Central memory CD8-positive, alpha-beta T cell (primary cell): Measurements from ENCODE around the gene FGFBP2.

Experiments used
- ATAC-seq: fragments of 150-1000 bp; cut with Tn5 transposase; replicated peaks from 2 replicates; pipeline ENCODE4 v1.10.0; 2022; ENCODE audit warnings: mild to moderate bottlenecking, moderate FRiP score, moderate number of reproducible peaks; ENCODE audit not compliant: poor library complexity, severe bottlenecking; ENCODE audit errors: extremely low read depth
- DNase-seq, 2 donors: peaks; one replicate each; pipeline ENCODE4 v3.0.0; 2021; ENCODE audit warnings: low spot score in 2 of 2
- H3K27ac Mint-ChIP-seq: one replicate; pipeline ENCODE4 v1.8.0; 2022; ENCODE audit warnings: low read depth, mild to moderate bottlenecking, moderate library complexity, mixed read lengths
- H3K27me3 Mint-ChIP-seq: one replicate; pipeline ENCODE4 v1.8.0; 2022; ENCODE audit warnings: mixed read lengths
- H3K36me3 Mint-ChIP-seq: one replicate; pipeline ENCODE4 v1.8.0; 2022; ENCODE audit warnings: mild to moderate bottlenecking, moderate library complexity, mixed read lengths; ENCODE audit not compliant: insufficient read depth
- H3K4me1 Mint-ChIP-seq: one replicate; pipeline ENCODE4 v1.8.0; 2022; ENCODE audit warnings: mixed read lengths
- H3K4me3 Mint-ChIP-seq: one replicate; pipeline ENCODE4 v1.8.0; 2022; ENCODE audit warnings: mild to moderate bottlenecking, moderate library complexity, mixed read lengths
- H3K9me3 Mint-ChIP-seq: one replicate; pipeline ENCODE4 v1.8.0; 2022; ENCODE audit warnings: mixed read lengths

Gene FGFBP2

DNA sequence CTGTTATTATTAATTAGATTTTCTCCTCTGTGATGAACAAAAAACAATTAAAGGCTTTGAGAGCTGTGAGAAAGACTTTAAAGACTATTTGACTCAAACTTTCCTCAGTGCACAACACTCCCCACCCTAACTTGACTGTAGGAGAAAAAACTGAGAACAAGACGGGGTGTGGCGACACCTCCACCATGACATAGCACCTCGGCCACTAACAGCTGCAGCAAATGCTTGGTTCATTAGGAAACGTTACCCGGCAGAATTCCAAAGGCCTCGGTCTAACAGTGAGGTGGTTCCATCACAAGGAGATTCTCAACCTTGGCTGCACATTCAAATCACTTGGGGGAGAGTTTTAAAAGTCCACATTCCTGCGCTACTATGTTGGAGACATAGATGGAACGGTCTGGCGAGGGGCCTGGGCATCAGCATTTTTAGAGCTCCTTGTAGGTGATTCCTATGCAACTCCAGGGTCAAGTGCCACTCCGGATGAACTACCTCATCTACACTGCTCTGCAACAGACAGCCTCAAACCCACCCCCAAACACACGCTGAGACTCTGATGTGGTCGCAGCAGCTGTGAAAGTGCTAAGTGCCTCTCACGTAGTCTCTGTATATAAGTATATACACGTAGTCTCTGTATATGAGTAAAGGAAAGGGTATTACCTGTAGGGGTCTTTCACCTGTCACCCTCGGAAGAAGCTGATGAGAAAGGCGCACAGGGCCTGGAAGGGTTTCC lies 1.0 kb downstream of the FGFBP2 start:
- DNase-seq (peak; percentile 17 to 52), ATAC-seq (peak; percentile 63)

DNA sequence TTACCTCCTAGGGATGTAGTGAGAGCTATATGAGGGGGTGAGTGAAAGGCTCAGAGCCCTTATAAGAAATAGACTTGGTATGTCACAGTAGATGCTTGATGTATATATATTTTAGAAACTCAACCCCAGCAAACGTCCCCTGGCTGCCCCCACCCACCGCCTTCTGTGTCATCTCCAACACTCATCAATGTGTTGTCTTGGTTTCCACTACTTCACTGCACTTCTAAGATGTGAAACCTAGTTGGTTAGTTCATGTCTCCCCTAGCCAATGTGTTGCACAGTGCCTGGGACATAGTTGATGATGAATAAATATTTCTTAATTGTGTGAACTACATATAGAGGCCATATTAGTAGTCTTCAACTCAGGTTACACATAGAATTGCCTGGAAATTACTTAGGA lies 4.4 kb downstream of the FGFBP2 start:
- Mint-ChIP-seq H3K27me3 (no peaks in the 10 kb centered on the region), H3K9me3 (no peaks in the 10 kb centered on the region), H3K4me1 (peaks cover 49% of the 10 kb centered on the region), H3K36me3 (peaks cover 12% of the 10 kb centered on the region), H3K27ac (no peak overlapping the region), H3K4me3 (no peak overlapping the region)
- no peak for DNase-seq
- no peak for ATAC-seq

More for the DNA sequence above, 1.0 kb downstream of the FGFBP2 start:
- peak overlapping the region; percentile 85 for H3K4me3 Mint-ChIP-seq
- peak overlapping the region; percentile 89 for H3K27ac Mint-ChIP-seq
- H3K4me1 Mint-ChIP-seq, result peaks cover 47% of the 10 kb centered on the region
- H3K27me3 Mint-ChIP-seq, result no peaks in the 10 kb centered on the region
- peaks cover 13% of the 10 kb centered on the region for H3K36me3 Mint-ChIP-seq
- H3K9me3 Mint-ChIP-seq, result no peaks in the 10 kb centered on the region

DNA sequence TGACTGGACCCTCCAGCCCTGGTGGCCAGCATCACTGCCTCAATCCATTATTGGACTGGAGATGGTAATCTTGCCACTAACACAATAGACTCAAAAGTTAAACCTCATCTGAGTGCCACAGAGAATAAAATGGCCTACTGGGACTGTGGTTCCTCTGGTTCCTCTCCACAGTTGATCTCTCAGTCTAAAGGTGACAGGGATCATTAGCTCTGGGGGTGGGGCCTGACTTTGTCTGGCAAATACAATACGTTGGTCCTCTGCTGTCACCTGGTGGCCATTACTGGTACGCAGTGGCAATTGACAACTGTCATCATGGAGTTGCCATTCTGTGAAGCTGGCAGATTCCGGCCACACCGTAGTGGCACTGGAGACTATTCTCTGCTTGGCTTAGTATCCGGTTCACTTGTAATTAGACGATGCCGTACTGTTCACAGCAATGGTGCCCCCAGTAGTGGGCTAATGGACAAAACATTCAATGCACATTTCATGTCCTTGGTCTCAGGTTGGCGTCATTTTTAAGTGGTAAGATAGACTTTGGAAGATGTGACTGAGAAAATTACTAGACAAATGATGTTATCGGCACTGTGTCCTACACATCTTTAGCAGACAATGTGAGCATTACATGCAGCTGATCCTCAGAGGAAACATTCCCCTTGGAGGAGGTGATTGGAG lies 6.7 kb downstream of the FGFBP2 start:
- peaks cover 4% of the 10 kb centered on the region for H3K36me3 Mint-ChIP-seq
- no peaks in the 10 kb centered on the region for H3K27me3 Mint-ChIP-seq
- no peak overlapping the region for H3K4me3 Mint-ChIP-seq
- ATAC-seq, result peak; percentile 78
- DNase-seq, result peak; percentile 68 to 77
- H3K27ac Mint-ChIP-seq, result peak overlapping the region; percentile 44
- peaks cover 27% of the 10 kb centered on the region for H3K4me1 Mint-ChIP-seq
- H3K9me3 Mint-ChIP-seq, result no peaks in the 10 kb centered on the region

DNA sequence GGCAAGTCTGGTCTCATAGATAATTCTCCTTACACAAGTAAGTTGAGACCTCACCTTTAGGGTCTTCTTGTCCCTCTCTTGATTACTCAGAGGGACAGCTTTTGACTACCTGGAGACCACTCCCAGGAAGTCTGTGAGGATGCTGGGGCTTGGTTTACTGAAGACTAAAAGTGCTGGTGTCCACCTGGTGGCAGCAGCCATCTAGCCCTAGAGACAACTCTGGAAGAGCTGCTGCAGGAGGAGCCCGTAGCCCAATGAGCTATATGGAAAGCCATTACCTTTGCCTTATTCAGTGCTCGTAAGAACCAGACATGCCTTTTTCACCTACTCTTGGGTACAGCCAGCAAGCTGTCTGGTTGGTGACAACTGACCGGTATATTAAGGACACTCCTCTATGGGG lies 7.3 kb downstream of the FGFBP2 start:
- ATAC-seq (no peak), DNase-seq (no peak)
- Mint-ChIP-seq H3K27ac (no peak overlapping the region), H3K36me3 (no peaks in the 10 kb centered on the region), H3K27me3 (no peaks in the 10 kb centered on the region), H3K4me1 (peaks cover 20% of the 10 kb centered on the region), H3K9me3 (no peaks in the 10 kb centered on the region), H3K4me3 (no peak overlapping the region)

DNA sequence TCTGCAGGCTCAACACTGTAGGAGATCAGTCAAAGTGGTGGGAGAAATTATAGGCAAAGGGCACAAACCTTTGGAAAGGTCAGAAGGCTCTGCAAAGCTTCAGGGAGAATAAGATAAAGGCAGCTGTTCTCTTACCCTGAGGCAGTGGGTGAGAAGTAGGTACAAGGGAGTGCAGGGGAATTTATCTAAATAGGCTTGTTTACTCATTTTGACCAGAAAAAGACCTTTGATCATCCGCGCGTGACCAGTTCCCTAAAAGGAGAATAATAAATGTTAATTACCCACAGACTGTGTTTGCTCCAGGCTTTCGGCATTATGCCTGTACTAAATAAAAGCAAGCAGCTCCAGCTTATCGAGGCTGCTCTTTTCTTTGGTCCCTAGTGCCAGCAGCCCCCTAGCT lies 9.3 kb downstream of the FGFBP2 start:
- no peak for ATAC-seq
- H3K27ac Mint-ChIP-seq, result no peak overlapping the region
- DNase-seq, result no peak
- no peaks in the 10 kb centered on the region for H3K9me3 Mint-ChIP-seq
- H3K4me3 Mint-ChIP-seq, result no peak overlapping the region
- H3K27me3 Mint-ChIP-seq, result no peaks in the 10 kb centered on the region
- peaks cover 9% of the 10 kb centered on the region for H3K4me1 Mint-ChIP-seq
- no peaks in the 10 kb centered on the region for H3K36me3 Mint-ChIP-seq

DNA sequence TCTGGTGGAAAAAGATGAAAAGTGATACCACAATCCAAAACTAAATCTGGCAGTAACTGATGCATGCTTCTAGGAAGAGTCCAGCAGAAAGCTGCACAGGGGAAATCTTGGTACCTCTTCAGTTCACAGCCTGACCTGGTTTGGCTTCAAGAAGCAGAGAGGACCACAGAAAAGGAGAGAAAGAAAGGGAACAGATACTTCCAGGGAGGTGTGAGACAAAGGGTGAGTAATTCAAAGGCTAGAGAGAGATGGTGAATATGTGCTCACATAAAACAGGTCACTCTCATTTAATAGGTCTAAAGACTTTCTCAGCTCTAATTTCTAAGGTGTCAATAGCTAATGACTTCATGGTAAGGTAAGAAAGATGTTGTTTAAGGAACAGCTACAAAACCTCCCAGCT lies 11.2 kb downstream of the FGFBP2 start:
- H3K9me3 Mint-ChIP-seq, result no peaks in the 10 kb centered on the region
- no peaks in the 10 kb centered on the region for H3K36me3 Mint-ChIP-seq
- ATAC-seq (no peak), DNase-seq (no peak)
- H3K27me3 Mint-ChIP-seq, result no peaks in the 10 kb centered on the region
- no peak overlapping the region for H3K4me3 Mint-ChIP-seq
- H3K27ac Mint-ChIP-seq, result no peak overlapping the region
- peaks cover 9% of the 10 kb centered on the region for H3K4me1 Mint-ChIP-seq

DNA sequence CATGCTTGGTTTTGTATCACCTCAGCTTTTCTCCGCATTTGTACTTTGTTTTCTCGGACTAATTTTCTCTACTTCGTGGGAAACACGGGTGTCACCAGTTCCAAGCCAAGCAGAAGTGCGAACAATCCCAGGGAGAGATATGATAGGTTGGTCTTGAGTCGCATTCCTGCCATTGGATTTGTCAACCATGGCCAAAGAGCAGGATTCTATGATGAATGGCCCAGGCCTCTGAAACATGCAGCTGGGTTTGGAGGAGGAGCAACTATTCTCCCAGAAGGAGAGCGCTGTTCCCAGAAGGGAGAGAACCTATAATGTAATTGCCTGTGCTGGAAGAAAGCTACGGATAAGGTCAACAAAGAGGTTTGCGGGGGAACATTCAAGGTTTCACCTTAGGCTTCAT lies 14.1 kb downstream of the FGFBP2 start:
- Mint-ChIP-seq H3K9me3 (no peaks in the 10 kb centered on the region), H3K4me1 (no peaks in the 10 kb centered on the region), H3K4me3 (no peak overlapping the region), H3K27me3 (no peaks in the 10 kb centered on the region), H3K36me3 (no peaks in the 10 kb centered on the region), H3K27ac (no peak overlapping the region)
- ATAC-seq (no peak), DNase-seq (no peak)

DNA sequence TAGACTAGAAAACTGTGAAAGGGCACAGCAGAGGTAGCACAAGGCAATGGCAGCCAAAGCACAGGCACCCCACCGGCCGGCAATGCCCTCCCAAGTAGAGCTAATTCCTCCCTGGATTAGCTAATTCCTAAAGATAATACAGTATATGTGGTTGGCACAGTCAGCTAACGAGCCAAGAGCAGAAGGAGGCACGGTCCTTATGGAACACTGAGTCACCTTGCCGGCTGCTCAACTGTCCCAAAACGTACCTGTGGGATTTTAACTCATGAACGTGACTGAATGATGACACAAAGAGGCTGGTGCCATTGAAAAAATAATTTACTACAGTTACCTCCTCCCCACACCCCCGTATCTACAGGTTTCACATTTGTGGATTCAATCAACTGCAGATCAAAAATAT lies 15.3 kb downstream of the FGFBP2 start:
- DNase-seq, result no peak
- Mint-ChIP-seq H3K27me3 (no peaks in the 10 kb centered on the region), H3K9me3 (no peaks in the 10 kb centered on the region), H3K27ac (no peak overlapping the region), H3K4me3 (no peak overlapping the region), H3K36me3 (no peaks in the 10 kb centered on the region), H3K4me1 (no peaks in the 10 kb centered on the region)
- ATAC-seq, result no peak

DNA sequence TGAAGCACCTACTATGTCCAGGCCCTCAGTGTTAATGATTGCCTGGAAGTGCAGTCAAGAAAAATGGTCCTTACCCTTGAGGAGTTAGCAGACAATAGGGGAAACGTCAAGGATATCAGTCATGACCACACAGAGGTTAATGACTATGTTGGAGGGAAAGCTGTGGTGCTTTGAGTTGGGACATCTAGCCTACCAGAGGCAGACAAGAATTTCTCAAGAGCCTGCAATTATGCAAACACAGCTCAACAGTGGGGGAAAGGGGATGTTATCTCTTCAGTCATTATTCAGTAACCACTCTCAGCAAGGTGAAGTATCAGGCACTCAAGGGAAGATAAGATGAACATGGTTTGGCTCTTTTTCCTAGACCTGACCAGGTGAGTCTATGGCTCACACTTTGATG lies 17.5 kb downstream of the FGFBP2 start:
- Mint-ChIP-seq H3K4me3 (no peak overlapping the region), H3K36me3 (no peaks in the 10 kb centered on the region)

DNA sequence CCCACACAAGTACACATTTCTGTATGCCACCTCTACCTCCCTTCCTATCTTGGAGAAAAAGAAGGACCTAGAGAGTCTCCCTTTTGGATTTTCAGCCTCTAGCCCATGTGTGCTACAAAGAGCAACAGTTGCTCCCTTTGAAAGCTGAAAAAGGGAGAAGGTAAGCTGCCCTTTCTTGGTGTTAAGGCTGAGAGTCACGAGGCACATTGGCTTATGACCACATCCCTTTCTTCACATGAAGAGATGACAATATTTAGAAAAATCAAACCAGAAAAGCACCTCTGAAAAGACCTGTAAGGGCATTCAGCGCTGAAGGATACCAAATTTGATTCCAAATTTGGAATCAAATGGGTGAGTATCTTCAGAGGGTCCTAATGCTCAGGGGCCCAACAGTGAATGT lies 18.1 kb downstream of the FGFBP2 start:
- Mint-ChIP-seq H3K36me3 (no peaks in the 10 kb centered on the region), H3K4me1 (no peaks in the 10 kb centered on the region), H3K27me3 (no peaks in the 10 kb centered on the region), H3K27ac (no peak overlapping the region), H3K4me3 (no peak overlapping the region), H3K9me3 (no peaks in the 10 kb centered on the region)
- DNase-seq (no peak), ATAC-seq (no peak)

More for the DNA sequence above, 17.5 kb downstream of the FGFBP2 start:
- Mint-ChIP-seq H3K27me3 (no peaks in the 10 kb centered on the region), H3K9me3 (no peaks in the 10 kb centered on the region), H3K27ac (no peak overlapping the region), H3K4me1 (no peaks in the 10 kb centered on the region)
- no peak for ATAC-seq
- DNase-seq, result no peak

DNA sequence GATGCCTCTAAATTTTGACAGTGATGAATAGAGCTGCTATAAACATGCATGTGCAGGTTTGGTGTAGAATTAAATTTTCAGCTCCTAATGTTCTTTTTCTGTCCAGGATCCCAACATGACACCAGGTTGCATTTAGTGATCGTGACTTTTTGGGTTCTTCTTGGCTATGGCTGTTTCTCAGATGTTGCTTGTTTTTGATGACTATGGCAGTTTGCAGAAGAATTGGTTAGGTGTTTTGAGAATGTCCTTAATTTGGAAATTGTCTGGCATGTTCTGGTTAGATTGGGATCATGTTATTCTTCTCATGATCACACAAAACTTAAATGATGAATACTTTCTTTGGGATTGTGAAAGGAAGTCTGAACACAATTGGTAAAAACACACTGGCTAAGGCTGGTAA lies 20.7 kb downstream of the FGFBP2 start:
- no peaks in the 10 kb centered on the region for H3K27me3 Mint-ChIP-seq
- no peaks in the 10 kb centered on the region for H3K9me3 Mint-ChIP-seq
- no peaks in the 10 kb centered on the region for H3K36me3 Mint-ChIP-seq

DNA sequence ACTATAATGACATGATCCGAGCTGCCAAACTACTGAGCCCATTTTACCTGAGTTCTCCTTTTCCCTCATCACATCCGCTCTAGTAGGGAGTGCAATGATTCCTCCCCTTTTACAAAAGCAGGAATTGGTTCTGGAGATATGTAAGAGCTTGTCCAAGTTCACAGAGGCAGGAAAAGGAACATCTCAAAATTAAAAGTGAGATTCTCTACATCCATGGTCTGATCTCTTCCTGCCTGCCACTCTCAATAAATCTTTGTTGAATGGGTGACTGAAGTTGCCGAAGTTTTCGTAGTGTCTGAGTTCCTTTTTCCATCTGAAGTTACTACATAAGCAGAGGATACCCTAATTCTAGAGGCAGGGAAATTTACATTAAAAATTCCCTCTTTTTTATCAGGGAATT lies 24.3 kb downstream of the FGFBP2 start, which contains the start of gene FGFBP1:
Gene FGFBP1, minus strand, starts transcription at position 101 of the 400 bp plus-strand sequence. CDS start 2,108 bp downstream, outside the sequence.
- DNase-seq (no peak), ATAC-seq (no peak)
- Mint-ChIP-seq H3K36me3 (peaks cover 2% of the 10 kb centered on the region), H3K27ac (no peak within 1 kb of the TSS), H3K27me3 (peaks cover 28% of the 10 kb centered on the region), H3K4me1 (no peaks in the 10 kb centered on the region), H3K9me3 (no peaks in the 10 kb centered on the region), H3K4me3 (no peak within 1 kb of the TSS)

More for the DNA sequence above, 20.7 kb downstream of the FGFBP2 start:
- no peak for ATAC-seq
- DNase-seq, result no peak
- no peaks in the 10 kb centered on the region for H3K4me1 Mint-ChIP-seq
- no peak overlapping the region for H3K4me3 Mint-ChIP-seq
- no peak overlapping the region for H3K27ac Mint-ChIP-seq

DNA sequence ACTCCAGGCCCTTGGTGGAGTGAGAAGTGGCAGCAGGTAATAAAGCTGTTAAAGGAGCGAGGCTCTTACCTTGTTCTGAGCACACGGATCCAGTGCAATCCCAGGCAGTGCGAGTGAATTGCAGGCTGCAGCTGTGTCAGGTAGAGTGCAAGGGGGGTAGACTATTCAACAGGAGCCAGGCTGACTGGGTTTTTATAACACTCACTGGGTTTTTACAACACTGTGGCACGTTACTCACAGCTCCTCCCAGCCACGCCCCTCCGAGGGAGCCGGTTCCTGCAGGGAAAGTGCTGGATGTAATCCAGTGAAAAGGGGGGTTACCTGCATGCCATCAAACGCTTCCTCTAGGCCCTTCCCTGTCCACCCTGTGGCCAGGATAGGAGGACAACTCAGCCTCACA lies 24.8 kb downstream of the FGFBP2 start:
- Mint-ChIP-seq H3K27me3 (peaks cover 33% of the 10 kb centered on the region), H3K4me1 (no peaks in the 10 kb centered on the region), H3K27ac (no peak overlapping the region), H3K36me3 (peaks cover 2% of the 10 kb centered on the region), H3K9me3 (no peaks in the 10 kb centered on the region), H3K4me3 (no peak overlapping the region)
- no peak for ATAC-seq
- DNase-seq, result no peak
